IPS-11a (cell line): ENCODE data around the gene MARF1.

Experiments
- H3K4me3 ChIP-seq: one replicate; pipeline ENCODE4 v1.5.1; 2013; ENCODE audit warnings: low read depth, low read length, control low read depth

MARF1 gene

GRCh38 chr16:15601212-15601879 is 41.6 kb downstream of the MARF1 start:
- H3K4me3 ChIP-seq = no peak overlapping the region

GRCh38 chr16:15599303-15600070 is 43.5 kb downstream of the MARF1 start:
- H3K4me3 ChIP-seq = no peak overlapping the region

GRCh38 chr16:15598648-15599190 is 44.2 kb downstream of the MARF1 start:
- H3K4me3 ChIP-seq = no peak overlapping the region

- no peak overlapping the region for H3K4me3 ChIP-seq
Observed at GRCh38 chr16:15597822-15598647, 44.9 kb downstream of the MARF1 start.

- no peak overlapping the region for H3K4me3 ChIP-seq
Observed at GRCh38 chr16:15597135-15597534, 45.8 kb downstream of the MARF1 start.

- H3K4me3 ChIP-seq = no peak overlapping the region
Observed at GRCh38 chr16:15594711-15595320, 48.1 kb downstream of the MARF1 start.

GRCh38 chr16:15593235-15593634 is 49.7 kb downstream of the MARF1 start:
- H3K4me3 ChIP-seq = no peak overlapping the region

GRCh38 chr16:15592324-15592723 is 50.6 kb downstream of the MARF1 start:
- H3K4me3 ChIP-seq = no peak overlapping the region

GRCh38 chr16:15587152-15587825 is 55.7 kb downstream of the MARF1 start:
- no peak overlapping the region for H3K4me3 ChIP-seq

GRCh38 chr16:15586716-15587115 is 56.2 kb downstream of the MARF1 start:
- no peak overlapping the region for H3K4me3 ChIP-seq

GRCh38 chr16:15585956-15586355 is 57.0 kb downstream of the MARF1 start:
- no peak overlapping the region for H3K4me3 ChIP-seq

GRCh38 chr16:15583526-15583925 is 59.4 kb downstream of the MARF1 start:
- no peak overlapping the region for H3K4me3 ChIP-seq

GRCh38 chr16:15581127-15581815 is 61.7 kb downstream of the MARF1 start:
- no peak overlapping the region for H3K4me3 ChIP-seq

- H3K4me3 ChIP-seq = no peak overlapping the region
Observed at GRCh38 chr16:15578824-15579223, 64.1 kb downstream of the MARF1 start.

- no peak overlapping the region for H3K4me3 ChIP-seq
Observed at GRCh38 chr16:15576960-15577958, 65.7 kb downstream of the MARF1 start.

- H3K4me3 ChIP-seq = no peak overlapping the region
Observed at GRCh38 chr16:15575293-15576049, 67.5 kb downstream of the MARF1 start.

- no peak overlapping the region for H3K4me3 ChIP-seq
Observed at GRCh38 chr16:15574614-15574948, 68.4 kb downstream of the MARF1 start.
